K562 (cell line): ENCODE data around the gene ZNF292. TPM values are rescaled to one million over a fixed set of nuclear protein-coding genes. Genes with fewer than 3 reads are reported as not detected.

ENCODE experiments used
- ATAC-seq: fragments of 200-7000 bp; cut with Tn5 transposase; 3 replicates; pipeline ENCODE4 v1.9.1; 2020; ENCODE audit warnings: moderate library complexity
- BruUV-seq: library from RNA; stranded (reverse); fragments of 400-500 nt; replicated peaks from 2 replicates; lab custom pipeline; 2021; lab: Mats Ljungman, UMichigan
- CTCF ChIA-PET: fragments of 300-600 bp; formaldehyde crosslinking; extraction: SDS; loops from one replicate; lab custom pipeline; 2021; ENCODE audit warnings: low intra/inter-chr PET ratio; lab: Yijun Ruan, JAX
- POLR2A ChIA-PET: fragments of 300-600, 350-650 bp; sonication (Branson Sonifier 250); formaldehyde crosslinking; extraction: SDS; loops from one replicate; lab custom pipeline; 2021; ENCODE audit warnings: antibody characterized with exemption, inconsistent platforms; lab: Yijun Ruan, JAX
- DNase-seq, 4 experiments: peaks; one replicate each; pipeline versions ENCODE4 v3.0.0 to v3.0.0-alpha.2; 2011 to 2018; ENCODE audit warnings: low spot score in 3 of 4, mixed read lengths in 3 of 4; ENCODE audit errors: extremely low read depth in 1 of 4
- FAIRE-seq: peaks from 2 replicates; lab custom pipeline; 2011; peaks lifted over from hg19 to GRCh38; lab: Jason Lieb, UNC
- H2AFZ ChIP-seq: 2 replicates; pipeline ENCODE4 v1.6.0; 2011; ENCODE audit warnings: low read depth, low read length, control low read depth, inconsistent platforms
- H3K27ac ChIP-seq: fragments of 200-600 bp; 3 replicates; pipeline ENCODE4 v1.8.0; 2011; ENCODE audit warnings: low read depth, mild to moderate bottlenecking, control low read depth, inconsistent platforms, low read length, moderate library complexity, mixed read lengths; ENCODE audit errors: extremely low read depth
- H3K27me3 ChIP-seq, 2 experiments: fragments of 300-600 bp in 1 of 2; 2 replicates in 1 of 2; 3 replicates in 1 of 2; pipeline versions ENCODE4 v1.6.0 to v1.8.0; 2011; ENCODE audit warnings: inconsistent platforms in 2 of 2, low read length in 2 of 2, mild to moderate bottlenecking in 1 of 2, mixed read lengths in 1 of 2, moderate library complexity in 1 of 2; ENCODE audit not compliant: control insufficient read depth in 2 of 2, insufficient read depth in 2 of 2
- H3K36me3 ChIP-seq: fragments of 300-600 bp; 3 replicates; pipeline ENCODE4 v1.8.0; 2011; ENCODE audit warnings: mild to moderate bottlenecking, low read length, inconsistent platforms; ENCODE audit not compliant: control insufficient read depth, insufficient read depth
- H3K4me1 ChIP-seq, 2 experiments: fragments of 200-600 bp in 1 of 2; replicated peaks in 1 of 2; 2 replicates in 1 of 2; 3 replicates in 1 of 2; pipeline versions ENCODE4 v1.5.1 to v1.8.0; 2011; ENCODE audit warnings: inconsistent platforms in 2 of 2, low read length in 2 of 2, mild to moderate bottlenecking in 1 of 2, mixed read lengths in 1 of 2, moderate library complexity in 1 of 2; ENCODE audit not compliant: control insufficient read depth in 2 of 2, insufficient read depth in 2 of 2
- H3K4me2 ChIP-seq: 2 replicates; pipeline ENCODE4 v1.6.1; 2011; ENCODE audit warnings: low read length, control low read depth, inconsistent platforms, mixed read lengths; ENCODE audit not compliant: insufficient read depth
- H3K4me3 ChIP-seq: fragments of 200-600 bp; sonication (generic), shearing (Covaris generic); 2 replicates; pipeline ENCODE4 v1.5.1; 2016; ENCODE audit warnings: control low read depth, inconsistent platforms
- H3K79me2 ChIP-seq: fragments of 200-600 bp; 3 replicates; pipeline ENCODE4 v1.8.0; 2011; ENCODE audit warnings: low read length, inconsistent platforms; ENCODE audit not compliant: control insufficient read depth, insufficient read depth
- H3K9ac ChIP-seq, 2 experiments: 2 replicates each; pipeline versions ENCODE4 v1.6.0 to v1.6.1; 2011; ENCODE audit warnings: low read depth in 2 of 2, low read length in 2 of 2, control low read depth in 1 of 2, inconsistent platforms in 1 of 2, mild to moderate bottlenecking in 1 of 2, mixed read lengths in 1 of 2; ENCODE audit not compliant: insufficient read depth in 1 of 2
- H3K9me1 ChIP-seq: one replicate; pipeline ENCODE4 v1.6.0; 2011; ENCODE audit warnings: inconsistent platforms, mild to moderate bottlenecking, low read length, moderate library complexity; ENCODE audit not compliant: control insufficient read depth, insufficient read depth
- H3K9me3 ChIP-seq: replicated peaks from 2 replicates; pipeline ENCODE4 v1.5.1; 2011; ENCODE audit warnings: low read depth, low read length, inconsistent platforms; ENCODE audit not compliant: control insufficient read depth, insufficient read depth
- H4K20me1 ChIP-seq: replicated peaks from 2 replicates; pipeline ENCODE4 v1.6.1; 2011; ENCODE audit warnings: low read length, inconsistent platforms, mixed read lengths; ENCODE audit not compliant: control insufficient read depth, insufficient read depth
- SAP30 ChIP-seq: fragments of 200-600 bp; sonication (generic); IDR thresholded peaks from 2 replicates; pipeline ENCODE4 v1.6.1; 2012; ENCODE audit warnings: borderline replicate concordance, low read depth, mild to moderate bottlenecking, moderate library complexity, low read length, control low read depth, inconsistent platforms; ENCODE audit not compliant: insufficient read depth, poor library complexity, severe bottlenecking
- SMAD1 ChIP-seq: fragments of 150-350 bp; IDR thresholded peaks from 2 replicates; pipeline ENCODE4 v1.6.1; 2014; ENCODE audit warnings: low read length, low read depth; ENCODE audit not compliant: partially characterized antibody
- SNAPC5 ChIP-seq: fragments of 250-450 bp; sonication (Bioruptor Pico); IDR thresholded peaks from 2 replicates; pipeline ENCODE4 v1.8.0; 2021; ENCODE audit warnings: moderate library complexity, mild to moderate bottlenecking, inconsistent platforms
- TEAD4 ChIP-seq, 2 experiments: sonication (generic) in 1 of 2; formaldehyde crosslinking in 1 of 2; IDR thresholded peaks; 2 replicates each; pipeline versions ENCODE4 v1.6.1 to v1.8.0; 2012 to 2022; ENCODE audit warnings: borderline replicate concordance in 1 of 2, inconsistent platforms in 1 of 2, low read length in 1 of 2, mild to moderate bottlenecking in 1 of 2, missing genetic modification reagents in 1 of 2
- U2AF2 ChIP-seq: fragments of 200-400 bp; formaldehyde crosslinking; optimal IDR thresholded peaks from 2 replicates; pipeline ENCODE3; 2017; ENCODE audit warnings: low read depth, mild to moderate bottlenecking, low read length
- ZEB2 ChIP-seq: fragments of 450-650 bp; IDR thresholded peaks from 2 replicates; pipeline ENCODE4 v1.6.1; 2016
- ZNF197 ChIP-seq: fragments of 200-800 bp; sonication (Bioruptor generic); IDR thresholded peaks from 2 replicates; pipeline ENCODE4 v1.6.1; 2016; ENCODE audit warnings: low read depth, missing genetic modification characterization, missing compliant biosample characterization
- WGBS: fragments of 100-300 bp; shearing (Covaris generic); methylation state at CpG from one replicate; pipeline ENCODE4 v1.1.6; 2016; ENCODE audit warnings: low coverage, mixed read lengths; ENCODE audit not compliant: insufficient coverage; ENCODE audit errors: missing lambda C conversion rate; 5-methylcytosine and 5-hydroxymethylcytosine counted together
- in situ Hi-C: fragments of 300-500 bp; cut with MboI; formaldehyde crosslinking; loops from 4 replicates; pipeline ENCODE4 v1.15.0; 2018; ENCODE audit warnings: inconsistent platforms, mixed read lengths
- intact Hi-C: fragments of 100-400 bp; cut with micrococcal nuclease; formaldehyde crosslinking; loops from 2 replicates; pipeline ENCODE4 v1.14.2; 2022
- polyA plus RNA-seq, 8 experiments: library from polyadenylated mRNA; depleted of rRNA in 4 of 8; stranded (reverse) in 5 of 8; unstranded in 3 of 8; fragments of >200 nt; fragmentation: Nextera tagmentation in 2 of 8; fragmentation: Illumina TruSeq in 1 of 8; extraction: Ambion mirVana in 2 of 8; extraction: Trizol in 1 of 8; gene quantifications; 2 replicates each; pipeline versions ENCODE4 v1.2.1 to v1.2.3, GENCODE V29; 2011 to 2014; ENCODE audit warnings: inconsistent platforms in 1 of 8, missing spikeins in 1 of 8
- total RNA-seq, 7 experiments: library from RNA; depleted of rRNA in 6 of 7; stranded (reverse); fragments of >200 nt in 6 of 7; fragmentation: Illumina TruSeq in 2 of 7; extraction: Trizol in 2 of 7; gene quantifications; 2 replicates each; pipeline versions ENCODE4 v1.2.1 to v1.2.3, GENCODE V29; 2011 to 2021; ENCODE audit warnings: low replicate concordance in 1 of 7
- TF ChIP-seq, protein P1 (sequence below): fragments of 450-650 bp; IDR thresholded peaks from 2 replicates; pipeline ENCODE4 v1.6.1; 2018; ENCODE audit warnings: mild to moderate bottlenecking, low read depth; ENCODE audit not compliant: partially characterized antibody

The ZNF292 gene
- total and polyA plus RNA-seq, 9 of the 15 experiments (the other 6 are each of a cell fraction or from before 2014, with no cell fraction given), result 4.4 to 17.1 (median 12.8) TPM

DNA sequence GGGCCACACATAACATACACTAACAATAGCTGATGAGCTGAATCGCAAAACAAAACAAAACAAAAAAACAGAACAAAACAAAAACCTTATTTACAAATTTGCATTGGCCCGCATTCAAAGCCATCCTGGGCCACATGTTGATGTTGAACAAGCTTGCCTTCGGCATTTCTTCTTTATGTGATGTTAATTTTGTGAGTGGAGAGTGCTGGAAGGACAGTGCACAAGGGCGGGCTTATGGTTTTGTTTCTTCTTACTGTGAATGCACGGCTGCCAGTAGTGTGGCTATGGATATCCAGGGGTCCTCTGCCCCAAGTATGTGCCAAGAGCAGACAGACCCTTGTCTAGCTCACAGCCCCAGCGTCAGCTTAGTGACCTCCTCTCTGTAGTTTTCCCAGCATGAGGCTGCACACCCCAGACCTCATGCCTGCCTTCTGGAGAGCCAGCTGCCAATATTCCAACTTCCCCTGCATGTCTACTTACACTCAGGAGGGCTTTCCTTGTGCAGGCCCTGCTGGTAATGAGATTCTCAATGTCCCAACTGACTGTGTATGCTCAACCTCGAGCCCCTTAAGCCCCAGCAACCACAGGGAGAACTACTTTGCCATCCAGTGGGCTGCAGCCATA lies 24.9 kb downstream of the ZNF292 start:
- no peak overlapping the region for H3K9ac ChIP-seq
- FAIRE-seq (no peak), ATAC-seq (no peak), DNase-seq (no peak)
- H3K4me1 ChIP-seq, result no peaks in the 10 kb centered on the region
- peaks cover 94% of the 10 kb centered on the region for H3K79me2 ChIP-seq
- ChIA-PET CTCF (no interaction called here), POLR2A (no interaction called here)
- peaks cover 14% of the 10 kb centered on the region; the same call in 2 of the 3 replicates for H3K36me3 ChIP-seq
- no peaks in the 10 kb centered on the region for H3K9me3 ChIP-seq
- H2AFZ ChIP-seq, result no peak overlapping the region
- no peaks in the 10 kb centered on the region for H3K27me3 ChIP-seq
- intact Hi-C loops, result no loop called here
- no peak overlapping the region for H3K27ac ChIP-seq
- H3K9me1 ChIP-seq, result peaks cover 4% of the 10 kb centered on the region
- 87% methylated on average over 7 of the region's 7 CpGs for WGBS
- H3K4me2 ChIP-seq, result no peak overlapping the region
- no peak overlapping the region for H3K4me3 ChIP-seq
- H4K20me1 ChIP-seq, result peaks cover 14% of the 10 kb centered on the region; the same call in 1 of the 2 replicates
- in situ Hi-C loops, result no loop called here
- no TSS peak for BruUV-seq
- no peak for TF ChIP-seq ZEB2
- TF ChIP-seq ZNF197, result no peak
- TF ChIP-seq, protein P1, sequence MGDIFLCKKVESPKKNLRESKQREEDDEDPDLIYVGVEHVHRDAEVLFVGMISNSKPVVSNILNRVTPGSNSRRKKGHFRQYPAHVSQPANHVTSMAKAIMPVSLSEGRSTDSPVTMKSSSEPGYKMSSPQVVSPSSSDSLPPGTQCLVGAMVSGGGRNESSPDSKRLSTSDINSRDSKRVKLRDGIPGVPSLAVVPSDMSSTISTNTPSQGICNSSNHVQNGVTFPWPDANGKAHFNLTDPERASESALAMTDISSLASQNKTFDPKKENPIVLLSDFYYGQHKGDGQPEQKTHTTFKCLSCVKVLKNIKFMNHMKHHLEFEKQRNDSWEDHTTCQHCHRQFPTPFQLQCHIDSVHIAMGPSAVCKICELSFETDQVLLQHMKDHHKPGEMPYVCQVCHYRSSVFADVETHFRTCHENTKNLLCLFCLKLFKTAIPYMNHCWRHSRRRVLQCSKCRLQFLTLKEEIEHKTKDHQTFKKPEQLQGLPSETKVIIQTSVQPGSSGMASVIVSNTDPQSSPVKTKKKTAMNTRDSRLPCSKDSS, result no peak
- TF ChIP-seq U2AF2, result no peak
- TF ChIP-seq SAP30, result no peak
- no peak for TF ChIP-seq SMAD1
- TF ChIP-seq TEAD4 (IDR thresholded peaks at IDR 0.05; ENCODE audit: low read length), result no peak
- TF ChIP-seq TEAD4 (CRISPR knock-in tag; IDR thresholded peaks at IDR 0.05; ENCODE audit: borderline replicate concordance), result no peak
- TF ChIP-seq SNAPC5 (CRISPR knock-in tag), result no peak
